Naive thymus-derived CD4-positive, alpha-beta T cell (primary cell): ENCODE measurements around the gene IFNL1. TPM values are rescaled to one million over a fixed set of nuclear protein-coding genes. Genes with fewer than 3 reads are reported as not detected.
A peak's percentile ranks its signal among the peaks of the same experiment; 100 is the strongest.

Experiments used
- ATAC-seq: fragments of 150-1000 bp; cut with Tn5 transposase; 2 replicates; pipeline ENCODE4 v1.10.0; 2021; ENCODE audit warnings: mild to moderate bottlenecking, moderate library complexity
- CTCF ChIA-PET: fragments of 350-600 bp; sonication (Branson Sonifier 250); formaldehyde crosslinking; loops from one replicate; lab custom pipeline; 2021; ENCODE audit warnings: antibody characterized with exemption; lab: Charles Lee
- POLR2A ChIA-PET: fragments of 350-600 bp; sonication (Branson Sonifier 250); formaldehyde crosslinking; loops from one replicate; lab custom pipeline; 2021; ENCODE audit warnings: antibody characterized with exemption, inconsistent platforms; lab: Charles Lee
- DNase-seq, 9 donors: peaks; one replicate each; pipeline versions ENCODE4 v3.0.0 to v3.0.0-alpha.2; 2020 to 2022; ENCODE audit warnings: mixed read lengths in 1 of 9
- H3K27ac ChIP-seq: one replicate; pipeline ENCODE4 v1.7.0; 2013; ENCODE audit warnings: mild to moderate bottlenecking, low read depth, low read length, moderate library complexity
- H3K27me3 ChIP-seq, 2 donors: one replicate each; pipeline ENCODE4 v1.7.0; 2013; ENCODE audit warnings: low read length in 2 of 2, mild to moderate bottlenecking in 2 of 2, moderate library complexity in 2 of 2; ENCODE audit not compliant: control insufficient read depth in 2 of 2, insufficient read depth in 2 of 2
- H3K36me3 ChIP-seq, 3 experiments: 1 replicate in 2 of 3; 2 replicates in 1 of 3; pipeline ENCODE4 v1.7.0; 2013; ENCODE audit warnings: low read length in 3 of 3, mild to moderate bottlenecking in 3 of 3, moderate library complexity in 1 of 3; ENCODE audit not compliant: insufficient read depth in 3 of 3, control insufficient read depth in 2 of 3
- H3K4me1 ChIP-seq, 2 donors: one replicate each; pipeline ENCODE4 v1.7.0; 2013; ENCODE audit warnings: low read length in 2 of 2, mild to moderate bottlenecking in 2 of 2, moderate library complexity in 1 of 2; ENCODE audit not compliant: control insufficient read depth in 2 of 2, insufficient read depth in 2 of 2
- H3K4me3 ChIP-seq: 2 replicates; pipeline ENCODE4 v1.7.0; 2013; ENCODE audit warnings: mild to moderate bottlenecking, low read length
- H3K9me3 ChIP-seq, 3 experiments: 1 replicate in 2 of 3; 2 replicates in 1 of 3; pipeline ENCODE4 v1.7.0; 2013; ENCODE audit warnings: low read length in 3 of 3; ENCODE audit not compliant: control insufficient read depth in 2 of 3
- H3K27ac Mint-ChIP-seq, 9 donors: one replicate each; pipeline ENCODE4 v1.8.0; 2020 to 2022; ENCODE audit warnings: mixed read lengths in 9 of 9, mild to moderate bottlenecking in 8 of 9, moderate library complexity in 5 of 9, inconsistent platforms in 2 of 9
- H3K27me3 Mint-ChIP-seq, 5 donors: one replicate each; pipeline ENCODE4 v1.8.0; 2021 to 2022; ENCODE audit warnings: mixed read lengths in 5 of 5, mild to moderate bottlenecking in 1 of 5
- H3K36me3 Mint-ChIP-seq, 5 donors: one replicate each; pipeline ENCODE4 v1.8.0; 2020 to 2022; ENCODE audit warnings: mixed read lengths in 5 of 5, mild to moderate bottlenecking in 3 of 5, inconsistent platforms in 1 of 5
- H3K4me1 Mint-ChIP-seq, 7 donors: one replicate each; pipeline ENCODE4 v1.8.0; 2020 to 2022; ENCODE audit warnings: mixed read lengths in 7 of 7, mild to moderate bottlenecking in 3 of 7, inconsistent platforms in 1 of 7
- H3K4me3 Mint-ChIP-seq, 10 donors: one replicate each; pipeline ENCODE4 v1.8.0; 2020 to 2022; ENCODE audit warnings: mild to moderate bottlenecking in 10 of 10, mixed read lengths in 10 of 10, moderate library complexity in 6 of 10, inconsistent platforms in 2 of 10
- H3K9me3 Mint-ChIP-seq, 11 donors: one replicate each; pipeline ENCODE4 v1.8.0; 2020 to 2022; ENCODE audit warnings: mixed read lengths in 11 of 11, mild to moderate bottlenecking in 4 of 11, inconsistent platforms in 1 of 11, moderate library complexity in 1 of 11
- intact Hi-C, 2 donors: fragments of 100-400 bp; cut with micrococcal nuclease; formaldehyde crosslinking; loops; one replicate each; pipeline ENCODE4 v1.15.1; 2023
- polyA plus RNA-seq, 2 donors: library from polyadenylated mRNA; unstranded; fragments of 300-500 nt; fragmentation: Illumina TruSeq; gene quantifications; one replicate each; pipeline ENCODE4 v1.2.3, GENCODE V29; 2021
- total RNA-seq, 6 experiments: library from RNA in 5 of 6; stranded (reverse) in 5 of 6; gene quantifications; 1 replicate in 5 of 6; 2 replicates in 1 of 6; pipeline ENCODE4 v1.2.3 and lab custom pipeline; 2021 to 2026

IFNL1 gene
- total and polyA plus RNA-seq, 7 experiments from 2014 or later, result not detected

DNA sequence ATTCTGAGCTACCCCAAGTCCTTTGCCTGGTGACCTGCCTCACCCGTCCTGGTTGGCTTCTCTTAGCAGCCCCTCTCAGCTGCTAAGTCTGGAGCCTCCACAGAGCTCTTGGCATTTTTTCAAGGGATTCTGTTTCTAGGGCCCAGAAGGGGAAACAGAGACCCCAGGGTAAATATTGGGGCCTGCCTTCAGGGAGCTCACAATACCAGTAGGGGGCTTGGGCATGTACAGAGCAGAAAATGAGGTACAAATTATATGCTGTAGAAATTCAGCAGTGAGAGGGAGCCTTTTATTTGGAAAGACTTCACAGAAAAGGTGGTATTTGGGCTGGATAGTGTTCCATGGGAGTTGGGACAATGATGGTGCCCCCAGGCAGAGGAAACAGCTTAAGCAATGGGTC, 49.7 kb downstream of the IFNL1 start:
- H3K4me1 ChIP-seq, result peaks cover 16 to 21% of the 10 kb centered on the region in 2 donors
- peak overlapping the region in 4 of 10 donors; percentile 8 to 86 (median 70) for H3K4me3 Mint-ChIP-seq
- H3K36me3 Mint-ChIP-seq, result peaks cover 0 to 25% (median 10%) of the 10 kb centered on the region in 5 donors
- peaks cover 0 to 28% (median 7%) of the 10 kb centered on the region in 3 experiments for H3K36me3 ChIP-seq
- no peaks in the 10 kb centered on the region for H3K9me3 Mint-ChIP-seq
- no peak overlapping the region for H3K4me3 ChIP-seq
- H3K9me3 ChIP-seq, result no peaks in the 10 kb centered on the region
- ATAC-seq, result no peak
- DNase-seq, result no peak
- intact Hi-C loops, result loop anchor here in 1 of 2 donors (10.0 kb wide), 2 partner anchors 951 to 1079 kb away; partner anchors contain the start of gene SERTAD1
- CTCF ChIA-PET, result interaction anchor here (0.9 kb wide), 1 partner anchor 128 kb away, joined by 3 read pairs; no protein-coding TSS in a partner anchor
- POLR2A ChIA-PET, result interaction anchor here (0.8 to 1.1 kb wide), 2 partner anchors 9 to 12 kb away, joined by 3 to 4 read pairs; no protein-coding TSS in a partner anchor
- no peak overlapping the region for H3K27ac ChIP-seq
- H3K27me3 ChIP-seq, result no peaks in the 10 kb centered on the region
- peak overlapping the region in 7 of 9 donors; percentile 16 to 96 (median 84) for H3K27ac Mint-ChIP-seq
- no peaks in the 10 kb centered on the region for H3K27me3 Mint-ChIP-seq
- peaks cover 51 to 76% (median 69%) of the 10 kb centered on the region in 7 donors for H3K4me1 Mint-ChIP-seq

DNA sequence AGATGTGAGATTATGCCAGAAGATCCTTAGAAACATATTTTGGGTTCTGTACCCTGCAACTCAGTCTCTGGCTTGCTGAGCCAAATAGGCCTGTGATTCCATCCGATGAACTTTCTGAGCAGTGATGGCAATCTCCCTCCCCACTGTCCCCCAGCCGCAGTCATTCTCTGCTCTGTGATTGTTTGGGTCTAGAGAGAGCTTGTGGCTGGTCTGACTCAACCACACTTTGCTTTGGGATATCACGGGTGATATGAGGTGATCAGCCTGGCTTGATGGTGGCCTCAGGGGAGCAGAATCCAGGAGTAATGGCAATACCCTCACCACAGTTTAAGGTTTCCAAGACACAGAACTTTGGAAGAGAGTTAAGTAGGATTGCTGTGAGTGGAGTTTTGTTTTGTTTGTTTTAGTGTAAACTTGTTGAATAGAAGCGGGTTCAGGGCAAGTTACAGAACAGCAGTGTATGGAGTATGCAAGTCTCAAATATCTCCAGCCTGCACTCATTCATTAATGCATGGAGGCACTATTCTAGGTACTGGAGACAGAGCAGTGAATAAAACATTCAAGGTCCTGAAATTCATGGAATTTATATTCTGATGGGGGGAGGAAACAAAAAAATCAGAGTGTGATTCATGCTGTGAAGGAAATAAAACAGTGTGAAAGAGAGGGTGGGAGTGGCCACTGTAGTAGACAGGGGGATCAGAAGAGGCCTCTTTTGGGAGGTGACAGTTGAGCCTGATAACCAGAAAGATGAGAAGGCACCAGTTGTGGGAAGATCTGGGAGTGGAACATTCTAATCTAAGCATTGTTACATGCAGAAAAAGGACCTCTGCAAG, 51.3 kb downstream of the IFNL1 start:
- Histone ChIP-seq H3K27me3 (no peaks in the 10 kb centered on the region), H3K4me1 (peaks cover 14 to 21% of the 10 kb centered on the region in 2 donors), H3K4me3 (no peak overlapping the region), H3K36me3 (peaks cover 5 to 44% (median 7%) of the 10 kb centered on the region in 3 experiments), H3K27ac (peak overlapping the region; percentile 6), H3K9me3 (no peaks in the 10 kb centered on the region)
- Mint-ChIP-seq H3K4me1 (peaks cover 50 to 84% (median 68%) of the 10 kb centered on the region in 7 donors), H3K27ac (peak overlapping the region in 7 of 9 donors; percentile 1 to 62 (median 43)), H3K27me3 (no peaks in the 10 kb centered on the region), H3K9me3 (no peaks in the 10 kb centered on the region), H3K36me3 (peaks cover 3 to 31% (median 10%) of the 10 kb centered on the region in 5 donors), H3K4me3 (no peak overlapping the region)
- ATAC-seq (no peak), DNase-seq (no peak)
- intact Hi-C loops, result loop anchor here in 1 of 2 donors (10.0 kb wide), 2 partner anchors 953 to 1077 kb away; partner anchors contain the start of gene SERTAD1
- ChIA-PET CTCF (no interaction called here), POLR2A (interaction anchor here (1.0 kb wide), 1 partner anchor 11 kb away, joined by 4 read pairs; no protein-coding TSS in a partner anchor)

Other genes starting within 250 kb of the IFNL1 start
- not detected for gene ACP7, start 212.0 kb upstream of the IFNL1 start, total RNA-seq
- not detected for gene ACP7, start 212.0 kb upstream of the IFNL1 start, polyA plus RNA-seq
- 10 to 100 TPM in 4 of 5 experiments, 1 to 10 TPM in 1; 9.3 to 17.5 (median 12.7) TPM for gene PAK4, start 170.6 kb upstream of the IFNL1 start, total RNA-seq
- 1 to 10 TPM; 1.0 to 1.9 TPM for gene PAK4, start 170.6 kb upstream of the IFNL1 start, polyA plus RNA-seq
- not detected for gene NCCRP1, start 99.4 kb upstream of the IFNL1 start, total RNA-seq
- gene NCCRP1, start 99.4 kb upstream of the IFNL1 start, polyA plus RNA-seq, result not detected
- gene SYCN, start 92.1 kb upstream of the IFNL1 start, total RNA-seq, result not detected
- not detected for gene SYCN, start 92.1 kb upstream of the IFNL1 start, polyA plus RNA-seq
- not detected for gene IFNL3, start 51.4 kb upstream of the IFNL1 start, total RNA-seq
- gene IFNL3, start 51.4 kb upstream of the IFNL1 start, polyA plus RNA-seq, result not detected
- not detected for gene IFNL4, start 47.6 kb upstream of the IFNL1 start, total RNA-seq
- not detected for gene IFNL4, start 47.6 kb upstream of the IFNL1 start, polyA plus RNA-seq
- gene IFNL2, start 28.0 kb upstream of the IFNL1 start, total RNA-seq, result not detected
- not detected for gene IFNL2, start 28.0 kb upstream of the IFNL1 start, polyA plus RNA-seq
- 10 to 100 TPM in 2 of 5 experiments, 1 to 10 TPM in 3; 4.0 to 11.6 (median 6.0) TPM for gene LRFN1, start 24.5 kb downstream of the IFNL1 start, total RNA-seq
- gene LRFN1, start 24.5 kb downstream of the IFNL1 start, polyA plus RNA-seq, result 1 to 10 TPM; 3.9 to 7.1 TPM
- gene GMFG, start 39.6 kb downstream of the IFNL1 start, total RNA-seq, result 100 to 1,000 TPM; 345 to 516 (median 429) TPM
- 1,000 to 10,000 TPM; 1,379 to 1,413 TPM for gene GMFG, start 39.6 kb downstream of the IFNL1 start, polyA plus RNA-seq
- gene SAMD4B, start 46.0 kb downstream of the IFNL1 start, total RNA-seq, result 10 to 100 TPM; 52.0 to 84.6 (median 65.6) TPM
- 10 to 100 TPM in 1 of 2 donors, 1 to 10 TPM in 1; 7.3 to 19.7 TPM for gene SAMD4B, start 46.0 kb downstream of the IFNL1 start, polyA plus RNA-seq
- 100 to 1,000 TPM in 1 of 5 experiments, 10 to 100 TPM in 4; 42.8 to 104 (median 55.5) TPM for gene PAF1, start 94.7 kb downstream of the IFNL1 start, total RNA-seq
- gene PAF1, start 94.7 kb downstream of the IFNL1 start, polyA plus RNA-seq, result 10 to 100 TPM; 35.8 to 59.7 TPM
- gene MED29, start 95.0 kb downstream of the IFNL1 start, total RNA-seq, result 10 to 100 TPM; 44.2 to 57.2 (median 49.4) TPM
- 10 to 100 TPM; 57.4 to 61.0 TPM for gene MED29, start 95.0 kb downstream of the IFNL1 start, polyA plus RNA-seq
- 1,000 to 10,000 TPM in 1 of 5 experiments, 100 to 1,000 TPM in 3, 10 to 100 TPM in 1; 72.1 to 1,250 (median 187) TPM for gene ZFP36, start 110.4 kb downstream of the IFNL1 start, total RNA-seq
- 10 to 100 TPM; 75.5 to 97.1 TPM for gene ZFP36, start 110.4 kb downstream of the IFNL1 start, polyA plus RNA-seq
- 100 to 1,000 TPM in 1 of 5 experiments, 10 to 100 TPM in 4; 16.4 to 205 (median 58.2) TPM for gene PLEKHG2, start 116.3 kb downstream of the IFNL1 start, total RNA-seq
- 10 to 100 TPM in 1 of 2 donors, 1 to 10 TPM in 1; 2.6 to 18.5 TPM for gene PLEKHG2, start 116.3 kb downstream of the IFNL1 start, polyA plus RNA-seq
- gene RPS16, start 139.5 kb downstream of the IFNL1 start, total RNA-seq, result 1,000 to 10,000 TPM; 2,281 to 4,335 (median 4,063) TPM
- gene RPS16, start 139.5 kb downstream of the IFNL1 start, polyA plus RNA-seq, result 1,000 to 10,000 TPM; 2,448 to 2,618 TPM
- gene SUPT5H, start 149.2 kb downstream of the IFNL1 start, total RNA-seq, result 100 to 1,000 TPM; 180 to 247 (median 203) TPM
- gene SUPT5H, start 149.2 kb downstream of the IFNL1 start, polyA plus RNA-seq, result 100 to 1,000 TPM in 1 of 2 donors, 10 to 100 TPM in 1; 78.7 to 127 TPM
- 10 to 100 TPM; 43.5 to 70.0 (median 50.0) TPM for gene TIMM50, start 184.4 kb downstream of the IFNL1 start, total RNA-seq
- 10 to 100 TPM; 43.8 to 50.8 TPM for gene TIMM50, start 184.4 kb downstream of the IFNL1 start, polyA plus RNA-seq
- gene DLL3, start 202.5 kb downstream of the IFNL1 start, total RNA-seq, result under 1 TPM in 2 of 5 experiments, not detected in 3; 0.15 to 0.22 TPM
- gene DLL3, start 202.5 kb downstream of the IFNL1 start, polyA plus RNA-seq, result under 1 TPM; 0.08 to 0.12 TPM
- gene SELENOV, start 218.7 kb downstream of the IFNL1 start, total RNA-seq, result not detected
- not detected for gene SELENOV, start 218.7 kb downstream of the IFNL1 start, polyA plus RNA-seq
- 1 to 10 TPM; 4.4 to 8.5 (median 6.2) TPM for gene EID2B, start 236.4 kb downstream of the IFNL1 start, total RNA-seq
- gene EID2B, start 236.4 kb downstream of the IFNL1 start, polyA plus RNA-seq, result 1 to 10 TPM; 6.3 to 6.4 TPM
- 10 to 100 TPM; 12.2 to 29.1 (median 16.1) TPM for gene EID2, start 243.8 kb downstream of the IFNL1 start, total RNA-seq
- 10 to 100 TPM; 19.7 to 43.0 TPM for gene EID2, start 243.8 kb downstream of the IFNL1 start, polyA plus RNA-seq